OCI-LY7 (cell line): ENCODE measurements around the gene ZCCHC8. TPM values are rescaled to one million over a fixed set of nuclear protein-coding genes. Genes with fewer than 3 reads are reported as not detected.

Source experiments
- BruUV-seq: library from RNA; stranded (reverse); fragments of 400-500 nt; replicated peaks from 2 replicates; lab custom pipeline; 2021; lab: Mats Ljungman, UMichigan
- CTCF ChIA-PET: fragments of 300-600 bp; sonication (Branson Sonifier 250); formaldehyde crosslinking; loops from one replicate; lab custom pipeline; 2022; ENCODE audit warnings: antibody characterized with exemption; ENCODE audit not compliant: unreplicated experiment; lab: Charles Lee
- POLR2A ChIA-PET: fragments of 300-600 bp; sonication (Branson Sonifier 250); formaldehyde crosslinking; loops from one replicate; lab custom pipeline; 2022; ENCODE audit warnings: antibody characterized with exemption; lab: Charles Lee
- DNase-seq: peaks from one replicate; pipeline ENCODE4 v3.0.0-alpha.2; 2015; ENCODE audit warnings: low spot score
- H2AFZ ChIP-seq: fragments of 200-600 bp; sonication (generic), shearing (Covaris generic); 2 replicates; pipeline ENCODE4 v1.6.1; 2014; ENCODE audit warnings: mild to moderate bottlenecking, antibody characterized with exemption, low read length, moderate library complexity
- H3K27ac ChIP-seq: fragments of 200-600 bp; sonication (generic); 2 replicates; pipeline ENCODE4 v1.5.1; 2014; ENCODE audit warnings: mixed run types, low read depth, mild to moderate bottlenecking, moderate library complexity, low read length, inconsistent platforms; ENCODE audit not compliant: poor library complexity, severe bottlenecking
- H3K36me3 ChIP-seq: fragments of 200-600 bp; sonication (generic); 2 replicates; pipeline ENCODE4 v1.6.1; 2014; ENCODE audit warnings: mild to moderate bottlenecking, antibody characterized with exemption, low read length, moderate library complexity, mixed read lengths; ENCODE audit not compliant: insufficient read depth
- H3K4me1 ChIP-seq: fragments of 200-600 bp; sonication (generic); 2 replicates; pipeline ENCODE4 v1.5.1; 2014; ENCODE audit warnings: mild to moderate bottlenecking, low read length; ENCODE audit not compliant: insufficient read depth, poor library complexity, severe bottlenecking
- H3K4me2 ChIP-seq: fragments of 200-600 bp; sonication (generic); 2 replicates; pipeline ENCODE4 v1.6.1; 2014; ENCODE audit warnings: mild to moderate bottlenecking, low read length
- H3K4me3 ChIP-seq: fragments of 200-600 bp; sonication (generic); 2 replicates; pipeline ENCODE4 v1.5.1; 2014; ENCODE audit warnings: mild to moderate bottlenecking, low read depth, low read length; ENCODE audit not compliant: poor library complexity, severe bottlenecking
- H3K79me2 ChIP-seq: fragments of 200-600 bp; sonication (generic); 2 replicates; pipeline ENCODE4 v1.6.1; 2016; ENCODE audit warnings: low read depth, mild to moderate bottlenecking, low read length, moderate library complexity, mixed read lengths; ENCODE audit not compliant: insufficient read depth
- H3K9me2 ChIP-seq: fragments of 200-600 bp; sonication (generic); 2 replicates; pipeline ENCODE4 v1.6.1; 2016; ENCODE audit warnings: mild to moderate bottlenecking, low read length, mixed read lengths; ENCODE audit not compliant: insufficient read depth
- H3K9me3 ChIP-seq: fragments of 200-600 bp; sonication (generic); 2 replicates; pipeline ENCODE4 v1.6.1; 2014; ENCODE audit warnings: mild to moderate bottlenecking, mixed run types, low read length, mixed read lengths
- H4K20me1 ChIP-seq: fragments of 200-600 bp; sonication (generic); 2 replicates; pipeline ENCODE4 v1.6.1; 2014; ENCODE audit warnings: mild to moderate bottlenecking, antibody characterized with exemption, low read length, moderate library complexity, mixed read lengths; ENCODE audit not compliant: insufficient read depth
- CTCF ChIP-seq: fragments of 200-600 bp; sonication (generic); conservative IDR thresholded peaks from 2 replicates; pipeline ENCODE4 v1.5.1; 2014; ENCODE audit warnings: mild to moderate bottlenecking, antibody characterized with exemption, low read length, moderate library complexity, mixed read lengths
- EZH2phosphoT487 ChIP-seq: fragments of 200-600 bp; sonication (generic); IDR thresholded peaks from 2 replicates; pipeline ENCODE4 v1.6.1; 2018; ENCODE audit warnings: low read depth, borderline replicate concordance, mild to moderate bottlenecking, mixed run types, antibody characterized with exemption, low read length, moderate library complexity, mixed read lengths
- intact Hi-C: fragments of 100-400 bp; cut with micrococcal nuclease; formaldehyde crosslinking; loops from one replicate; pipeline ENCODE4 v1.10.0; 2022; ENCODE audit not compliant: unreplicated experiment
- total RNA-seq, 2 experiments: library from RNA; depleted of rRNA in 1 of 2; stranded (reverse); fragments of >200 nt in 1 of 2; shearing (Covaris generic) in 1 of 2; gene quantifications; 2 replicates each; pipeline ENCODE4 v1.2.3, GENCODE V29; 2014 to 2022

The ZCCHC8 gene
- total RNA-seq, 2 experiments from 2014 or later: 46.9 to 68.6 TPM

- Histone ChIP-seq H3K4me2 (no peak overlapping the region), H3K4me3 (no peak overlapping the region), H3K4me1 (peaks cover 15% of the 10 kb centered on the region), H2AFZ (no peak overlapping the region), H3K27ac (no peak overlapping the region), H3K36me3 (no peaks in the 10 kb centered on the region), H3K79me2 (no peaks in the 10 kb centered on the region), H3K9me3 (no peaks in the 10 kb centered on the region), H3K9me2 (no peaks in the 10 kb centered on the region), H4K20me1 (no peaks in the 10 kb centered on the region)
- CTCF ChIA-PET: no interaction called here
- DNase-seq: no peak
- POLR2A ChIA-PET: no interaction called here
- TF ChIP-seq CTCF (no peak), EZH2phosphoT487 (no peak)
- intact Hi-C loops: no loop called here
- no TSS peak for BruUV-seq
Measured at GRCh38 chr12:122457627-122458026, 43.1 kb downstream of the ZCCHC8 start.

GRCh38 chr12:122454739-122455138, 46.0 kb downstream of the ZCCHC8 start:
- no TSS peak for BruUV-seq
- Histone ChIP-seq H3K36me3 (no peaks in the 10 kb centered on the region), H3K79me2 (no peaks in the 10 kb centered on the region), H2AFZ (no peak overlapping the region; the same call in 1 of the 2 replicates), H3K4me2 (no peak overlapping the region), H3K4me3 (no peak overlapping the region), H3K9me3 (no peaks in the 10 kb centered on the region), H3K27ac (no peak overlapping the region), H3K4me1 (peaks cover 16% of the 10 kb centered on the region), H4K20me1 (no peaks in the 10 kb centered on the region), H3K9me2 (no peaks in the 10 kb centered on the region)
- DNase-seq: no peak
- ChIA-PET CTCF (no interaction called here), POLR2A (interaction anchor here (0.6 kb wide), 1 partner anchor 43 kb away, joined by 3 read pairs; no protein-coding TSS in a partner anchor)
- intact Hi-C loops: no loop called here
- TF ChIP-seq EZH2phosphoT487: no peak
- no peak for TF ChIP-seq CTCF

GRCh38 chr12:122454250-122454721, 46.4 kb downstream of the ZCCHC8 start:
- H2AFZ ChIP-seq: peak overlapping the region; percentile 79
- H3K27ac ChIP-seq: no peak overlapping the region

More at GRCh38 chr12:122454250-122454721, 46.4 kb downstream of the ZCCHC8 start:
- no peaks in the 10 kb centered on the region for H4K20me1 ChIP-seq
- no peaks in the 10 kb centered on the region for H3K79me2 ChIP-seq
- POLR2A ChIA-PET: interaction anchor here (0.6 kb wide), 1 partner anchor 43 kb away, joined by 3 read pairs; no protein-coding TSS in a partner anchor
- H3K4me3 ChIP-seq: no peak overlapping the region
- H3K9me3 ChIP-seq: no peaks in the 10 kb centered on the region
- no peak overlapping the region for H3K4me2 ChIP-seq
- CTCF ChIA-PET: no interaction called here
- H3K4me1 ChIP-seq: peaks cover 16% of the 10 kb centered on the region
- BruUV-seq: no TSS peak
- no peaks in the 10 kb centered on the region for H3K9me2 ChIP-seq
- TF ChIP-seq EZH2phosphoT487 (no peak), CTCF (no peak)
- intact Hi-C loops: no loop called here
- H3K36me3 ChIP-seq: no peaks in the 10 kb centered on the region
- DNase-seq: no peak
